Measurements from ENCODE around the gene LIFR. TPM values are rescaled to one million over a fixed set of nuclear protein-coding genes. Genes with fewer than 3 reads are reported as not detected.

LIFR gene
- total RNA-seq, 1 donor from 2014 or later, result 110 TPM

GRCh38 chr5:38590838-38591522 is 34.5 kb upstream of the LIFR start:
- intact Hi-C loops (cut with DNase I), result no loop called here
- ATAC-seq (no peak), DNase-seq (no peak)
- Histone ChIP-seq H3K9me3 (no peaks in the 10 kb centered on the region), H3K27me3 (ENCODE audit: low read depth) (no peaks in the 10 kb centered on the region), H3K36me3 (no peaks in the 10 kb centered on the region), H3K4me1 (no peaks in the 10 kb centered on the region), H3K27ac (no peak overlapping the region), H3K4me3 (no peak overlapping the region)
- no peak for TF ChIP-seq CTCF (IDR thresholded peaks at IDR 0.05)

- no peak overlapping the region for H3K27ac ChIP-seq
- no peaks in the 10 kb centered on the region for H3K36me3 ChIP-seq
- intact Hi-C loops (cut with DNase I), result no loop called here
- H3K9me3 ChIP-seq, result no peaks in the 10 kb centered on the region
- no peaks in the 10 kb centered on the region for H3K27me3 ChIP-seq (ENCODE audit: low read depth)
- no peak overlapping the region for H3K4me3 ChIP-seq
- TF ChIP-seq CTCF (IDR thresholded peaks at IDR 0.05), result no peak
- no peak for DNase-seq
- no peaks in the 10 kb centered on the region for H3K4me1 ChIP-seq
- ATAC-seq, result no peak
Measured at GRCh38 chr5:38589629-38590028, 33.2 kb upstream of the LIFR start.

- intact Hi-C loops (cut with DNase I), result no loop called here
- Histone ChIP-seq H3K36me3 (no peaks in the 10 kb centered on the region), H3K4me3 (no peak overlapping the region), H3K27me3 (ENCODE audit: low read depth) (no peaks in the 10 kb centered on the region), H3K4me1 (no peaks in the 10 kb centered on the region), H3K27ac (no peak overlapping the region), H3K9me3 (no peaks in the 10 kb centered on the region)
- TF ChIP-seq CTCF (IDR thresholded peaks at IDR 0.05), result no peak
- ATAC-seq (no peak), DNase-seq (no peak)
Measured at GRCh38 chr5:38585816-38586215, 29.4 kb upstream of the LIFR start.

GRCh38 chr5:38583500-38583899 is 27.1 kb upstream of the LIFR start:
- Histone ChIP-seq H3K27ac (no peak overlapping the region), H3K4me3 (no peak overlapping the region), H3K27me3 (ENCODE audit: low read depth) (no peaks in the 10 kb centered on the region), H3K9me3 (no peaks in the 10 kb centered on the region), H3K4me1 (no peaks in the 10 kb centered on the region), H3K36me3 (no peaks in the 10 kb centered on the region)
- no peak for TF ChIP-seq CTCF (IDR thresholded peaks at IDR 0.05)
- DNase-seq (no peak), ATAC-seq (no peak)
- intact Hi-C loops (cut with DNase I), result no loop called here

GRCh38 chr5:38582975-38583319 is 26.5 kb upstream of the LIFR start:
- no peaks in the 10 kb centered on the region for H3K27me3 ChIP-seq (ENCODE audit: low read depth)
- no peak for TF ChIP-seq CTCF (IDR thresholded peaks at IDR 0.05)

More at GRCh38 chr5:38582975-38583319, 26.5 kb upstream of the LIFR start:
- Histone ChIP-seq H3K4me1 (no peaks in the 10 kb centered on the region), H3K9me3 (no peaks in the 10 kb centered on the region), H3K36me3 (no peaks in the 10 kb centered on the region), H3K27ac (no peak overlapping the region), H3K4me3 (no peak overlapping the region)
- intact Hi-C loops (cut with DNase I), result no loop called here
- ATAC-seq (no peak), DNase-seq (no peak)
